OCI-LY1 (cell line): ENCODE data around the gene ACOT11.

Experiments used
- H2AFZ ChIP-seq: fragments of 200-600 bp; sonication (generic), shearing (Covaris generic); 2 replicates; pipeline ENCODE4 v1.6.0; 2014; ENCODE audit warnings: antibody characterized with exemption, mild to moderate bottlenecking, low read length
- H3F3A ChIP-seq: fragments of 200-600 bp; sonication (generic), shearing (Covaris generic); 2 replicates; pipeline ENCODE4 v1.6.0; 2014; ENCODE audit warnings: mild to moderate bottlenecking, antibody characterized with exemption, low read length, moderate library complexity; ENCODE audit not compliant: insufficient read depth
- H3K27ac ChIP-seq: fragments of 200-600 bp; sonication (generic); 2 replicates; pipeline ENCODE4 v1.5.1; 2014; ENCODE audit warnings: low read length, mixed run types, mild to moderate bottlenecking, low read depth; ENCODE audit not compliant: poor library complexity, severe bottlenecking
- H3K27me3 ChIP-seq: fragments of 200-600 bp; sonication (generic); 2 replicates; pipeline ENCODE4 v1.6.0; 2014; ENCODE audit warnings: antibody characterized with exemption, mild to moderate bottlenecking, low read length, moderate library complexity; ENCODE audit not compliant: insufficient read depth
- H3K36me3 ChIP-seq: fragments of 200-600 bp; sonication (generic); 2 replicates; pipeline ENCODE4 v1.6.1; 2014; ENCODE audit warnings: mild to moderate bottlenecking, antibody characterized with exemption, low read length, moderate library complexity, mixed read lengths; ENCODE audit not compliant: insufficient read depth
- H3K4me1 ChIP-seq: fragments of 200-600 bp; sonication (generic); 2 replicates; pipeline ENCODE4 v1.5.1; 2014; ENCODE audit warnings: mild to moderate bottlenecking, low read length, moderate library complexity; ENCODE audit not compliant: insufficient read depth, severe bottlenecking
- H3K4me2 ChIP-seq: fragments of 200-600 bp; sonication (generic), shearing (Covaris generic); 2 replicates; pipeline ENCODE4 v1.6.1; 2014; ENCODE audit warnings: low read length
- H3K4me3 ChIP-seq: fragments of 200-600 bp; sonication (generic); 2 replicates; pipeline ENCODE4 v1.5.1; 2014; ENCODE audit warnings: low read length, low read depth, mild to moderate bottlenecking, mixed read lengths; ENCODE audit not compliant: poor library complexity, severe bottlenecking
- H3K79me2 ChIP-seq: fragments of 200-600 bp; shearing (Covaris generic); 2 replicates; pipeline ENCODE4 v1.6.1; 2016; ENCODE audit warnings: mixed run types, low read length, mixed read lengths; ENCODE audit not compliant: insufficient read depth
- H3K9ac ChIP-seq: fragments of 200-600 bp; sonication (generic), shearing (Covaris generic); 2 replicates; pipeline ENCODE4 v1.6.1; 2014; ENCODE audit warnings: mild to moderate bottlenecking, low read length, mixed read lengths
- H3K9me2 ChIP-seq: fragments of 200-600 bp; sonication (generic), shearing (Covaris generic); 2 replicates; pipeline ENCODE4 v1.6.1; 2014; ENCODE audit warnings: low read depth, mild to moderate bottlenecking, low read length, mixed read lengths
- H3K9me3 ChIP-seq: fragments of 200-600 bp; shearing (Covaris generic); 2 replicates; pipeline ENCODE4 v1.6.1; 2014; ENCODE audit warnings: low read length, mixed read lengths
- H4K20me1 ChIP-seq: fragments of 200-600 bp; sonication (generic), shearing (Covaris generic); 2 replicates; pipeline ENCODE4 v1.6.0; 2016; ENCODE audit warnings: mild to moderate bottlenecking, low read length; ENCODE audit not compliant: insufficient read depth
- CTCF ChIP-seq: fragments of 200-600 bp; sonication (generic), shearing (Covaris generic); IDR thresholded peaks from 2 replicates; pipeline ENCODE4 v1.5.1; 2017; ENCODE audit warnings: mild to moderate bottlenecking, antibody characterized with exemption, low read length, moderate library complexity, mixed read lengths
- EZH2 ChIP-seq: fragments of 200-600 bp; sonication (generic), shearing (Covaris generic); IDR thresholded peaks from 2 replicates; pipeline ENCODE4 v1.8.0; 2017; ENCODE audit warnings: borderline replicate concordance, mixed run types, mild to moderate bottlenecking, antibody characterized with exemption, low read length, moderate library complexity, mixed read lengths

ACOT11 gene

GRCh38 chr1:54559111-54559548, 11.1 kb downstream of the ACOT11 start:
- Histone ChIP-seq H3K4me1 (no peaks in the 10 kb centered on the region), H3K79me2 (no peaks in the 10 kb centered on the region), H3K9me3 (0 out of 2 replicates have a peak, but pooled peaks cover 4% of the 10 kb centered on the region), H3K4me2 (no peak overlapping the region), H3F3A (no peaks in the 10 kb centered on the region), H3K4me3 (no peak overlapping the region), H2AFZ (no peak overlapping the region), H3K9ac (no peak overlapping the region), H3K36me3 (no peaks in the 10 kb centered on the region; the same call in 1 of the 2 replicates), H4K20me1 (no peaks in the 10 kb centered on the region), H3K27ac (no peak overlapping the region), H3K27me3 (no peaks in the 10 kb centered on the region), H3K9me2 (no peaks in the 10 kb centered on the region)
- no peak for TF ChIP-seq CTCF
- no peak for TF ChIP-seq EZH2

GRCh38 chr1:54559771-54560231, 11.8 kb downstream of the ACOT11 start:
- no peaks in the 10 kb centered on the region; the same call in 1 of the 2 replicates for H3K36me3 ChIP-seq
- H3K9ac ChIP-seq: no peak overlapping the region
- H3K4me1 ChIP-seq: no peaks in the 10 kb centered on the region
- no peaks in the 10 kb centered on the region for H3K79me2 ChIP-seq
- no peak overlapping the region for H3K4me3 ChIP-seq
- no peaks in the 10 kb centered on the region for H4K20me1 ChIP-seq
- no peak overlapping the region for H2AFZ ChIP-seq
- no peak for TF ChIP-seq EZH2
- no peak for TF ChIP-seq CTCF
- H3K9me3 ChIP-seq: 0 out of 2 replicates have a peak, but pooled peaks cover 4% of the 10 kb centered on the region
- H3K9me2 ChIP-seq: no peaks in the 10 kb centered on the region
- H3K4me2 ChIP-seq: no peak overlapping the region
- H3K27me3 ChIP-seq: no peaks in the 10 kb centered on the region
- no peak overlapping the region for H3K27ac ChIP-seq
- H3F3A ChIP-seq: no peaks in the 10 kb centered on the region

- Histone ChIP-seq H3K27me3 (no peaks in the 10 kb centered on the region), H3K4me3 (no peak overlapping the region), H3K9me3 (no peaks in the 10 kb centered on the region), H3F3A (no peaks in the 10 kb centered on the region), H3K4me2 (no peak overlapping the region), H3K79me2 (no peaks in the 10 kb centered on the region), H3K9ac (no peak overlapping the region), H4K20me1 (no peaks in the 10 kb centered on the region), H3K9me2 (no peaks in the 10 kb centered on the region), H3K36me3 (no peaks in the 10 kb centered on the region), H3K4me1 (no peaks in the 10 kb centered on the region), H2AFZ (no peak overlapping the region), H3K27ac (no peak overlapping the region)
- TF ChIP-seq EZH2: no peak
- TF ChIP-seq CTCF: no peak
Measured at GRCh38 chr1:54564312-54565112, 16.5 kb downstream of the ACOT11 start.
